NCI-H1092 treated with DMSO at 0.1 percent for 48 hours (cell line): ENCODE measurements around the gene ORC1.
A peak's percentile ranks its signal among the peaks of the same experiment; 100 is the strongest.
"Not testable (repeated sequence)": the region's sequence is repeated elsewhere in the genome, so short reads cannot be mapped to it uniquely, and the experiment has no call there.

ENCODE experiments used
- DNase-seq: peaks from one replicate; lab custom pipeline; 2025; lab: John Stamatoyannopoulos, UW

The ORC1 gene

DNA sequence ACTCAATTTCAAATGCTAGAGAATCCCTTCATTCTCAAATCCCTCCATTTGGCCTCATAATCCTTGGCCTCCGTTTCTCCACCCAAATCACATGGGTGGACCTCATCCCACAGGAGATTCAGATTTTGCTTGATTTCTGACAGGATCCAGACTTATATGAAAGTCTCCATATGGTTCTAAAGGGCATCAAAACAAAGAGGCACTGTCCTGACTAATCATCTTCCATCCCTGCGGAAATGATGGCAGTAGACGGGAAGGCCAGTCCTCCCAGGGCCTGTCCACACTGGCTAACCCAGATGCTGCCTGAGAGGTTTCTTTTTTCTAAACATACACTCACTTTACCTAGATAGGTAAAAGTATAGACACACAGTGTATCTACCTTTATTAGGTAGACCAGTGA lies 18.8 kb downstream of the ORC1 start:
- DNase-seq: no peak

DNA sequence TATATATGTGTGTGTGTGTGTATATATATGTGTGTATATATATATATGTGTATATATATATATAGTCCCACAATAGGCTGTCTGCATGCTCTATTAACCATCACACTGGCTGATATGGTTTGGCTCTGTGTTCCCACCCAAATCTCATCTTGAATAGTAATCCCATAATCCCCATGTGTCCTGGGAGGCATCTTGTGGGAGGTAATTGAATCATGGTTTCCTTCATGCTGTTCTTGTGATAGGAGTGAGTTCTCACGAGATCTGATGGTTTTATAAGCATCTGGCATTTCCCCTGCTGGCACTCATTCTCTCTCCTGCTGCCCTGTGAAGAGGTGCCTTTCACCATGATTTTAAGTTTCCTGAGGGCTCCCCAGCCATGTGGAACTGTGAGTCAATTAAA lies 34.4 kb downstream of the ORC1 start:
- DNase-seq: not testable (repeated sequence)

DNA sequence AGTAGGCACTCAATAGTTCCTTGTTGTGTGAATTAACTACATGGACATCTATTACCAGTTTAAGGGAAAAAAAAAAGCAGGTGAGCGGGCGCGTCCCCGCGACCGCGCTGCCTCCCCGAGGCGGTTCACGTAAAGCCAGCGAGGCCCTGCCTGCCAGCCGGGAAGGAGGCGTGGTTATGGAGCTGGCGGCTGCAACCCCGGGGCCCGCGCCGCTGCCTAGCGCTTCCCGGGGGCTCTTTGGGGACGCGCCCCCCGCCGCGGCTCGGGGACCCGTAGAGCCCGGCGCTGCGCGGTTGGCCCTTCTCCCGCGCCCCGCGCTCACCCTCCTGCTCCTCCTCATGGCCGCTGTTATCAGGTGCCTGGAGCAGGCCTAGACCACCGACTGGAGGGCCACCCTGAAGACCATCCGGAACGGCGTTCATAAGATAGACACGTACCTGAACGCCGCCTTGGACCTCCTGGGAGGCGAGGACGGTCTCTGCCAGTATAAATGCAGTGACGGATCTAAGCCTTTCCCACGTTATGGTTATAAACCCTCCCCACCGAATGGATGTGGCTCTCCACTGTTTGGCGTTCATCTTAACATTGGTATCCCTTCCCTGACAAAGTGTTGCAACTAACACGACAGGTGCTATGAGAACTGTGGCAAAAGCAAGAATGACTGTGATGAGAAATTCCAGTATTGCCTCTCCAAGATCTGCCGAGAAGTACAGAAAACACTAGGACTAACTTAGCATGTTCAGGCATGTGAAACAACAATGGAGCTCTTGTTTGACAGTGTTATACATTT lies 35.6 kb downstream of the ORC1 start:
- DNase-seq: peak; percentile 60

DNA sequence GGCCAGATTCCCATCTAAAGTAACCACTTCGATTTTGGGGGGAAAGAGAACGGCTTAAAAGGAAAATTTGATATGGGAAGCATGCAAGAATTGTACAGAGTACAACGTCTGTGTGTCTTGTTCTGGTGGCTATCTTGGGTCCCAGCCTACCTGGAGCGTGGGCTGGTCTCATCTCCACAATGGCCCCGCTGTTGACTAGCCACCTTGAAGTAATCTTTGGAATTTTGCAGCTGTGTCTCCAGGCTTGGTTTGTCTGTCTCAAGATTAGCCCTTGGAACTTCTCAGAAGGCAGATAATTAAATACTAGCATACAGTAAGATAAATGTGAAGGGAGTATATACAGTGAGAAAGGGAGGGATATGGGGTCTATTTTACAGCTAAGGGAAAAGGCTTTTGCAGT lies 37.0 kb downstream of the ORC1 start:
- DNase-seq: no peak

DNA sequence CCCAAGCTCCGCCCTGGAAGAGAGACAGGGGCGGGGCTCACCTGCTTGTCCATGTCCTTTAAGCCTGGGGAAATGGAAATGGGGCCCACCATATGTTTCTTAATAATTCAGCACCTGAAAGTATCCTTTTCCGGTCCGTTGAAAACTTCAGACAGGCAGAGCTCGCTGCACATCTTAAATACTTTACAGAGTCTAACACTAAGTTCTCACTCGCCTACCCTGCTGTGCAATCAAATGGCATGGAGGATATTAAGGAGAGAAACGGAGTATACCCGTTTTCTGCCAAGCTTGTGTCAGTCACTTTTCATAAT lies 37.8 kb downstream of the ORC1 start:
- DNase-seq: no peak

DNA sequence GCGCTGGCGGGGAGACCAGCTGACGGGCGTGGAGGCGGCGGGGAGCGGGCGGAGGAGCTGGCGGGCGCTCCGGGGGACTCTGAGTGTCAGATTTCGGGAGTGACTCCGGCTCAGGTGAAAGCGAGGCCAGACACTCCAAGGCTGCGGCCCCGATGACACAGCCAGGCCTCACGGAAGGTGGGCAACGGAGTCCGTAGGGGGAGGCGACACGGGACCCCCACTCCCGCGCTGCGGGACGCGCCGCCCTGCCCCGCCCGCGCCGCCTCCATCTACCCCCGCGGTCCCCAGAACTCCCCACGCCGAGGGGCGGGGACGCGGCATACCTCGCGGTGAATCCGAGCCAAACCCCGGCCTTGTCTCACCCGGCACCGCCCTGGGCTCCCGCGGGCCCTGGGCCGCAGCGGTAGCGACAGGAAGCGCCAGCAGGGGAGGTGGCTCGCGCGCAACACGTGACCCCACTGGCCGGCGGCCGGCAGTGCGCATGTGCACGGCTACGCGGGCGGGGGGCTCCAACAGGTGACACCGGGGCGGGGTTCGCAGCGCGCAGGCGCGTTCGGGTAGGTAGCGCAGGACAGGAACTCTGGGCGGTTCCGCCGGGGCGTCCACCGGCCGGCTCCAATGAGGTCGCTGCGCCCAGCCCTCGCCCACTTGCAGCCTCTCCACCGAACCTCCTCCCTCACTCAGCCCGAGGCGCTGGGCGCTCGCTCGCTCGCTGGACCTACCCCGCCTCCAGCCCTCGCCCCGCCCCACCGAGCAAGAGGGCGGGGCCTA lies 38.3 kb downstream of the ORC1 start, which contains the start of gene CC2D1B:
Gene CC2D1B, minus strand, starts transcription at position 460 of the 771 bp plus-strand sequence. CDS start 1,585 bp downstream, outside the sequence.
- peak; percentile 95 for DNase-seq

DNA sequence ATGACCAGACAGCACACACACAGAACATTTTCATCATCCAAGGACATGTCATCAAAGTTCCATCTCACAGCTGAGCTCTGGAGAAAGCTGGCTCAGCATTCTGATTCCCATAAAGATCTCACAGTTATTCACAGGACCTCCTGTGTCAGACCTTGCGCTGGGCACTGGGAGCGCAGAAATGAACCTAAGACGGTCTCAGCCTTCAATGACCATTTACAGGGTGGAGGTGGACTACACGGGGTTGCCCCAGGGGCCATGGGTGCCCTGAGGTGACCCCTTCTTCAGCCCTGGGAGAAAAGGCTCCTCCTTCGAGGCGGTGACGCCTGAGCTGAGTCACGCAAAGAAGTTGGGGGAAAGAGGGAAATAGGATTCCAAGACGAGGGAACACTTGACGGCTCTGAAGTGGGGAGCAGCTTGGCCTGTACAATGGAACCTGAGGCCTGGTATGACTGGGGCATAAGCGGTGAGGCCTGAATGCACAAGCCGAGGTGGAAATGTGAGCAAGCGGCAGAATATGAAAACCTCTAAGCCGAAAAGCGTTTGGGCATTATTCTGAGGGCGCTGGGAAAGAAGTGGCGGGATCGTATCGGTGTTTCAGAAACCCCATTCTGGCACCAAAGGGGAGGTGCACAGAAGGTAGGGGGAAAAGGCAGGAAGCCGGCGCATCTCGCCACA lies 39.0 kb downstream of the ORC1 start:
- peak; percentile 22 for DNase-seq

DNA sequence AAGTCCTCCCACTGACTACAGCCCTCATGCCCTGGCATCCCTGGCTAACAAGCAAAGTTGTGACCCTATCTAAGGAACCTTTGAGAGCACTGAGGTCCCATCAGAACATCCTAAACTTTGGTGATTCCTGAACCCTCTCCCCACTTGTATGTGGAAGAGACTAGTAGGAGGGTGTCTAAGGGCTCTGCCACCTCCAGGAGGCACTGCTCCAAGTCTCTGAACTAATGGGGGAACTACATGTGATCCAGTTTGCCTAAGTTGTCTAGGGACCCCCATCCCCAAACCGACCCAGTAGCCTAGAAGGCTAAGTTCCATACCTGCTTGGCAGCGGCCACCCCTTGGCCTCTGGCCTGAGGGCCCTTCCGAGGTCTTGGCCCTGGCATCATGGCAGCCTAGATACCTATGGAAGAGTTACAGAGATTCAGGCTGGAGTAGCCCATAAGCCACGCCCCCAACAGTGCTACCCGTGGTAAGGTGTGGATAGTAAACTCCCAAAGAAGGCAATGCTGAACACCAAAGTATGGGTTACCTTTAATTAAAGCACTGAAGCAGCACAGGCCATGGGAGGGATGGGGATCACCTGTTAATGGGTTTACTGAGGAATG lies 39.9 kb downstream of the ORC1 start:
- DNase-seq: no peak

DNA sequence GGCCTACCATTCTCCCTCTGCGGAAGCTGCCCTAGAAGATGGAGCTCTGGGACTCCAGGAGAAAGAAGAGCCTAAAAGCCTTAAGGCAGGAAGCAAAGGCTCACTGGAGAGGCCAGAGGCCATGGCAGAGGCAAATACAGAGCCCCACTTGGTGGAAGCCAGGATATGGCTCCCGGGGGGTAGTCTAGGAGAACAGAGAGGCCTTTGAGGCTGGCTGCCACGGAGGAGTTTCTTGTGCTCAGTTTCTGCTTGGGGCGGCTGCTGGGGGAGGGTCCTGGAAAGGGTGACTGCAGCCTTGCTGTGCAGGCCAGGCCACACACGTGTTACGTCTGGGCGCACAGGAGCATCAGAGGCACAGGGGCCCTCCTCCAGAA lies 43.6 kb downstream of the ORC1 start:
- DNase-seq: no peak

DNA sequence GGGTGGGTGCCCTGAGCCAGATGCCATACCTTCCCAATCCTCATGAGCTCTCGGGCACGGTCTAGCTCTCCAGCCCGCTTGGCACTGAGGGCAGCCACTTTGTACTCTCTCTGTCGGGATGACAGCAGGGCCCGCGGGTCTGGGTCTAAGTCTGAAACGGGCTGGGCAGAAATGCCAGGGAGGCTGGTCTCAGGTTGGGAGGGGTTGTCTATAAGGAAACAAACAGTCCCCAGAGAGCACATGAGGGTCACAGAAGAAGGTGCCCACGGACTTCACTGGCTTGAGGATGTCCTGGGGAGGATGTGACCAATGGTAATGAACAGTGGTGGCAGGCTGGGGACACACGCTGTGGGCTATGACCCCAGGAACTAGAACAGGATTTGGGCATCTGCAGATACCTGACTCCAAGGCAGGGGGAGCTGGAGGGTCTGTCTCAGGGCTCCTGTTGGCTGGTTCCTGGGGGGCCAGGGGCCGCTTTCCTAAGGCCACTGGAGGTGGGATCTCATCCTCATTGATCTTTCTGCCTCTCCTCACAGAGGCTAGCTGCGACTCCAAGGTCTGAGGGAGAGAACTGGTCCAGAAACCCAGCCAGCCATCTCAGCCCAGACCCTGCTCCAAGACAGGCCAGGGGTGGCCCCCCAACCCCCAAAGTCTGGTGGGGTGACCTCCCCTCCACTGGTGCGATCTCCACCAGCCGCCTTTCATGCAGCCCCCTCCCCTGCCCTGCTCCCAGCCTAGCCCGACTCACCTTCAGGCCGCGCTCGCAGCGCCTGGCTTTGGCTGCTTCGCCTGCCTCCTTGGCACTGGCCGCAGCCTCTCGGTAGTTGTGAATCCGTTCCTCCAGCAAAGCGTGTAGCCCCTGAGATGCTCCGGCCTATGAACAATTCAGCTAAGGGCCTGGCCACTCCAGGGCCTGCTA lies 44.3 kb downstream of the ORC1 start:
- no peak for DNase-seq

DNA sequence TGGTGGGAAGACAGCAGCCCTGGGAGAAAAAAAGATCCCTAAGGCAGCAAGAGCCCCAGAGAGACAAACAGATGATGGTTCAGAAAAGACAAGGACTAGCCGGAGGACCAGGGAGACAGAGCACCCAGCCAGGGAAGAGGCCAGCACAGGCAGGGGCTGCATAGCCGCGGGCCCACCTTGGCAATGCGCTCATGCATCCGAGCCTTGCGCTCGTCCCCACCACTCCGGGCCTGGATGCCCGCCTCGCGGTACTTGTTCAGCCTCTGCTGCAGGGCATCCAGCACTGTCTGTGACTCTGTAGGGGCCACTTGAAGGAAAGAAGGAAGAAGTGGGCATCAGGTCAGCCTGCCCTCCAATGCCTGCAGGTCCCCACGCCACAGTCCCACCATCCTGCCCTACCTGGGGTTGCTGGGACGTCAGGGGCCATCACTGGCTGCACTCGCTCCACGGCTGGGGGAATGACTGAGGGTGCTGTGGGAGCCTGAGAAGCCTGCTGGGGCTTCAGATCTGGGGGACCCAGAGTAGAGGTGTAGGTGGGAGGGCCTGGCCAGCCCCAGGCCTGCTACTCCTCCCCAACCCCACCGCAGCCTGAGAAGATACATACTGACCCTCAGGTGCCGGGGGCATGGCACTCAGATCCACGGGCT lies 45.2 kb downstream of the ORC1 start:
- no peak for DNase-seq

DNA sequence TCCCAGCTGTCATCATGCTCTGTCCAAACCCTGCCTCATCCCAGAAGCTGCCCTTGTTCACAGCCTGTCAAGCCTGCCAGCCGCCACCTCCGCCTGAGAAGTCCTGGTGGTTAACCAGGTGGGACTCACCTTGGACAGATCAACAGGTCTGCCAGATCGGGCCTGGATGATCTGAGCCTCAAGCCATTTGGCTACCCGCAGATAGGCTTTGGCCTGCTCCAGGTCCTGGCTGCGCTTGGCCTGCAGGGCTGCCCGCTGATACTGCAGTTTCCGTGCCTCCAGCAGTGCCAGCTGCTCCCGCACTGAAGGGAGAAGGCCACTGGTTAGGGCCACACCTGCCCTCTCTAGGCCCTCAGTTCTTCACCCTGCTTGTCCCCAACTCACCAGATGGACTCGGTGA lies 46.8 kb downstream of the ORC1 start:
- DNase-seq: no peak

DNA sequence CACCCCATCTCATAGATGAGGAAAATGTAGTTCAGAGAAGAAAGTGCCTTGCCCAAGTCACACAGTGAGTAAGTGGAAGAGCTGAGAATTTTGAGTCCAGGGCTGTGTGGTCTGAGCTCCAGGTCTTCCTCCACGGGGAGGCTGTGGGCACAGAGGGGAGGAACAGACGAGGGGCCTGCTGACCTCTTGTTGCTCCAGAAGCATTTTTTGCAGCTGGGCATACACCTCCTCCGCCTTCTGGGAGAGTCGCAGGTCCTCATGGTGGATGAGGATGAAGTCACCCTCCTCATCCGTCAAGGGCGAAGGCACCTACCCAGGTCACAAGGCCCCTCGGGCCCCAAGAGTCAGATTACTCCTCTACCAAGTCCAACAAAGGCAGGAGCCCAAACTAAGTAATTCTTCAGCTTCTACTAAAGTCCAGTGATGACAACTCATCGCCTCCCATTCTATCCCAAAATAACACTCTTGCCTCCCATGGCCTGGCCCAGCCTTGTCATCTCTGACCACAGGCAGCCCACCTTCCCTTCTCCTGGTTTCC lies 47.3 kb downstream of the ORC1 start:
- DNase-seq: no peak

DNA sequence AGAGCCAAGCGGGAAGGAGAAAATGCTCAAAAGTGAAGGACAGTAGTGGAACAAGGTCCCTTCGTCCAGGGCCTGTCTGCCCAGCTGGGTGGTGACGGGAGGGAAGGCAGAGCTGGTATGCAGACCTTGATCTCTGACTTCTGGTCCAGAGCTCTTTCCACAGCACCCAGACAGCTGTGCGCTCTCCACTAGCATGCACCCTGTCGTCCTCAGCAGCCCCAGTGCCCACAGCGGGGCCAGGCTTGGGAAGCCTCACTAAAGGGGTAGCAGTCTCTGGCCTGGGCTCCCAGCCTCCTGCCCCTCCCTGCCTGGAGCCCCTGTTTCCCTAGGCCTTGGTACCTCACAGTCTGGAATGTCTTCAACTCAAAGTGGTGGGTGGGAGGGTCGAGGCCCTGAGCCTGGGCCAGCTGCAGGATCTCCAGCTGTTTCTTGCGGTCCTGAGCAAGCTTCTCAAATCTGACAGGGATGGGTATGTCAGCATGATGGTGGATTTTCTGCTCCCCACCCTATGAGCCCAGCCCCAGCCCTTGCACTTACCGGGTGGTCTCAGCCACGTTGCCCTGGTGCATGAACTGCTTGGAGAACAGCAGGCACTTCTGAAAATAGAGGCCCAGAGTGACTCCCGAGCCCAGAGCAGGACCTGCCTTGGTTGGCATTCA lies 48.2 kb downstream of the ORC1 start:
- no peak for DNase-seq

DNA sequence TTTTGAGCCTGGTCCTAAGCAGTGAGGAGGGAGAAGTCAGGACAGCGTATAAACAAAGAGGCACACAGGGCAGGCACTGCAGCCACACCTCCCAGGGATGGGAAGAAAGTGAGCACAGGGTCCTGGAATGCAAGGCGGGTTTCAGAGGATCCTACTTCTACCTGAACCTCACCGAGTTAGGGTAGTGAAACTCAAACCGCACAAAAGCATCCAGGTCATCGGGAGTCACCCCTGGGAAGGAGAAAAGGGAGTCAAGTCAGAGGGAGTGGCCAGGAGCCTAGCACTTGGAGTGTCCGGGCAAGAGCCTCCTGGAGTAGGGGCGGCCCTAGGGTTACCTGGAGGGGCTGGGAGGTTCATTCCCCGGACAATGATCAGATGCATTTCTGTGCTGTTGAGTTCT lies 48.8 kb downstream of the ORC1 start:
- no peak for DNase-seq

DNA sequence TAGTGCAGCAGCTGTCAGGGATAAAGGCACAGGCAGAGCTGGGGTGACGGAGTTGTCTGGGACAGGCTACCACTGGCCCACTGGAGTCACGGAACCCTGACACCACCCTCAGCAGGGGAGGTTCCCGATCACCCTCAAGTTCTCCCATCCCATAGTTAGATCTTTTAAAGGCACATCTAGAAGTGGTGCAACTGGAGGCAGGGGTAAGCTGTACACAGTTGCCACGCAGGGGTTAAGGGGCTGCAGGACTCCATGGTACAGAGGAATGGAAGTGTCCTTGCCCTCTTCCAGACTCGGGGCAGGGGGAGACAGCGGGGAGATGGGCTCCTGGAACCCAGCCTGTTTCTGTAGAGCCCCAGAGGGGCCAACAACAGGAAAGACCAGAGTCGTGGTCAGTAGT lies 51.5 kb downstream of the ORC1 start:
- no peak for DNase-seq

DNA sequence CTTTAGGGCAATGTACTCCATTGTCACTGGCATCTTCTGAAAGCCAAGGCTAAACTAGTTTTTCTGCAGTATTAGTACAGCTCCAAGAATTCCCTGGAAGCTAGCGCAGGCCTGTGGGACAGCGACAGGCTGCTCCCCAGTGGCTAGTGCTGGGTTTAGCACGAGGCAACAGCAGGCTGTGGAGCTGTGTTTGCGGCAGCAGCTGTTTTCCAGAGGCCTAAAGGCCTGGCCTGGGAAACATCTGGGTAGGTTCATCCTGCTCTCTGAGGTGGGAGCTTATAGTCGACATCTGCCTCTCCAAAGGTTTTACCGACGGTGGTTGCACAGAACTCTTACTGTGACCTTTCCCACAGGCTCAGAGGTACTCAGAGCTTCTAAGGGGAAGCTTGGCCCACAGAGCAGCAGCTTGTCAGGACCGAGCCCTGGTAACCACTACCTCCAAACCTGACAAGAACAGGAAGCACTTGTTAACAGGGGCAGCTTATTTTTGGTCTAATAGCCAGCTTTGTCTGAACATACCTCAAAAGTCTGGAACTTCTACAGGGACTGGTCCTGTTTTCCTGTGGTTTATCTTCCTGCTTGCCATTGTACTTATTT lies 55.4 kb downstream of the ORC1 start:
- no peak for DNase-seq

DNA sequence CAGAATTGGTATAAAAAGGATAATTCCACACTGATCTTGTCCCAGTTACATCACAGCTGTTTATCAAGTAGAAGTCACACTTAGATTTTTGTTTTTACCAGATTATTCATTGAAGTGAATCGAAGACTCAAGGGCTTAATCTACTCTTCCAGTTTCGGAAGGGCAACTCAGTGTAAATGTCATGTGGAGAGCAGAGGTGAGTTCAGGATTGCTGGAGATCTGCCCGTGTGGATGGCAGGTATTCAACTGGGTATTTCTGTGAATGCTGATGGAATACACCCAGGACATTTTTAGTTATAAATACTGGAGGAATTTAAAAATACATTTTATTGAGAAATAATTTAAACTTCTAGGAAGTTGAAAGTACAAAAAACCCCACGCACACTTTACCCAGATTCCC lies 57.6 kb downstream of the ORC1 start:
- DNase-seq: no peak

DNA sequence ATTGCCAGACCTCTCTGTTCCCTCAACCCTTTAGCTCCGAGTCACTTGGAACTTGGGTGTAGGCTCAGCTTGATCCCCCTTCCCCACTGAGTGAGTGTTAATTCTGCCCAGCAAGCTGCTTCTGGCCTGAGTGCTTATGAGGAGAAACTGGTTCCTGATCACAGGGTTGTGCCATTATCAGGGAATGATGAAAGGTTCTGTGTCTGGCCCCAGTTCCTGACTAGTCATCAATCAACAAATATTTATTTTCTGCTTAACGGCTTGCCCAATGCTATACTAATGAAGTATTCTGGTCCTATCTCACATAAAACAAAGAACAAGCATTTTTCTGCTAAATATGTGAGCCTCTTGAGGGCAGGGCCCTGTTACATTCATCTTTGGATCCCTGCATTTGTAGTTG lies 59.0 kb downstream of the ORC1 start:
- DNase-seq: no peak

DNA sequence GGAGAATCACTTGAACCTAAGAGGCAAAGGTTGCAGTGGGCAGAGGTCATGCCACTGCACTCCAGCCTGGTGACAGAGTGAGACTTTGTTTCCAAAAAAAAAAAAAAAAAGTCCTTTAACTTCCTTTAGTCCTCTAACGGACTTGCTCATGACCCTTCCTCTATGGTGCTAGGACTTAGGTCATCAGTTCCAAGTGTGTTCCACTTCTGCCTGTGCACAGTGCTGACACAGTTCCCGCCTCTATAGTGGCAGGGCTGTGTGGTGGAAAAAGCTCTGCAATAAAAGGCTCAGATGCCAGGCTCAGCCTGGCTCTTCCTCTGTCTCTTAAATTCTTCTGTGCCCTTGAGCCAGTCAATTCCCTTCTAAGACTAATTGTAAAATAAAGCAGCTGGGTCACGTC lies 60.2 kb downstream of the ORC1 start:
- DNase-seq: no peak
